IPS-11a (cell line): ENCODE results near the gene GNPTG.

Source experiments
- H3K4me3 ChIP-seq: one replicate; pipeline ENCODE4 v1.5.1; 2013; ENCODE audit warnings: low read depth, low read length, control low read depth

GNPTG gene

GRCh38 chr16:1392826-1393225 is 41.1 kb downstream of the GNPTG start:
- no peak overlapping the region for H3K4me3 ChIP-seq

- H3K4me3 ChIP-seq: no peak overlapping the region
Observed at GRCh38 chr16:1393613-1394176, 42.0 kb downstream of the GNPTG start.

DNA sequence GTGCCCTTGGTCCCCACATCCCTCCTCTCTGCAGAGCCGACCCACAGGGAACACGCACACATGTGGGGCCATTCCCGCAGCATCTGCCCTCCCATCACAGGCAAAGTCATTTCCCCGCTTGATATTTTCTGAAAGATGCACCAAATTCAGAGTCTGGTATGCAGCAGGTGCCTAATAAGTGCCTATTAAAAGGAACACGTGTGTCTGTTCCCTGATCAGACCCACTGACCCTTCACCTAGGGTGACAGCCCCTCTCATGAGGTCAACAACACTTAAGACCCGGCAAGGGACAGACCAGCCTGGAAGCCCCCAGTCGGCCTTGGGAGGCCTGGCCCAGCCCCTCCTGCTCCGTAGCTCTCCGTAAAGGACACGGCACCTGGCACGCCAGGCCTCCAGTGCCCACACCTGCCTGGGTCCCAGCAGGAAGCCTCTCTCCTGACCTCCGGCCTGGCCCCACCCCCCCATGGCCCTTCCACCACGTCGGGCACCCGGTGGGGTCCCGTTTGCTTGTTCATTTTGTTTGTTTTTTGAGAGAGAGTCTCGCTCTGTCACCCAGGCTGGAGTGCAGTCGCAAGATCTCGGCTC is 42.7 kb downstream of the GNPTG start:
- no peak overlapping the region for H3K4me3 ChIP-seq

DNA sequence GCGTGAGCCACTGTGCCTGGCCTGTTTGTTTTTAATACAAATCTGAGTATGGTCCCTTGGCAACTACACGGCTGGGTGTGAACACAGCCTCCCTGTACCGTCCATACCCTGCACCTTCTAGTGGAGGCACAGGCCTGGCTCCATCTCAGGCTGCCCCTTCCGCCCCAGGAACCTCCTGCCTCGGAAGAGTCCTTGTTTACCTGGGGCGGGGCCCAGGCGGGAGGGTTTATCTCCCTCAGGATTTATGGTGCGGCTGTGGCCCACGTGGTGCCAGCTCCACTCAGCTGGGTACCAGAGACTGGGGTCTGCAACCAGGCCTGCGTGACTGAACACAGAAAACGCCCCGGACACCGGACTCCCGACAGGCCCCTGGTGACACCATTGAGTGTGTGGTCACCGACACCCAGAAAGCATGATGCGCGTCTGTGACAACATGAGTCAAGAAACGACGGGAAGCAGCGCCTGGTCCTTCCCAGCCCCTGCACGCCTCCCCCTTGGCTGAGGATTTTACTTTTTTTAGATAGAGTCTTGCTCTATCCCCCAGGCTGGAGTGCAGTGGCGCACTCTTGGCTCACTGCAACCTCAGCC is 43.8 kb downstream of the GNPTG start:
- H3K4me3 ChIP-seq: no peak overlapping the region

- H3K4me3 ChIP-seq: no peak overlapping the region
Observed at GRCh38 chr16:1397779-1398178, 46.0 kb downstream of the GNPTG start.

DNA sequence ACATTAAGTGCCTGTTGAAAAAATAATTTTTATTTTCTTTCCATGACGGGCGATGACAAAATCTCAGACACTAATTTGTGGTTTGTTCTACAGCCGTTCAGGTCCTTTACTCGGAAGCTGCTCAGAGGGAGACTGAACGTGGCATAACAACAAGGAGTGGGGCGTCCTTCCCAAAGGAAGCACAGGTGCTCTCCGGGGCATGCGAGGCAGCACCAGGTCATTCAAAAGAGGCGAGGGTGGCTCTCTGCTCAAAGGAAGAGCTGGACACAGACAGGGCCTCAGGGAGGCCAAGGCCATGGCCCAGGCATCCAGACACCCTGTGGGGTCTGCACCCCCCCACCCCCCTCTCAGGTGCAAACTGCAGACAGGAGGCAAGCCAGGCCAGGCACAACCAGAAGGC is 46.6 kb downstream of the GNPTG start:
- H3K4me3 ChIP-seq: no peak overlapping the region

DNA sequence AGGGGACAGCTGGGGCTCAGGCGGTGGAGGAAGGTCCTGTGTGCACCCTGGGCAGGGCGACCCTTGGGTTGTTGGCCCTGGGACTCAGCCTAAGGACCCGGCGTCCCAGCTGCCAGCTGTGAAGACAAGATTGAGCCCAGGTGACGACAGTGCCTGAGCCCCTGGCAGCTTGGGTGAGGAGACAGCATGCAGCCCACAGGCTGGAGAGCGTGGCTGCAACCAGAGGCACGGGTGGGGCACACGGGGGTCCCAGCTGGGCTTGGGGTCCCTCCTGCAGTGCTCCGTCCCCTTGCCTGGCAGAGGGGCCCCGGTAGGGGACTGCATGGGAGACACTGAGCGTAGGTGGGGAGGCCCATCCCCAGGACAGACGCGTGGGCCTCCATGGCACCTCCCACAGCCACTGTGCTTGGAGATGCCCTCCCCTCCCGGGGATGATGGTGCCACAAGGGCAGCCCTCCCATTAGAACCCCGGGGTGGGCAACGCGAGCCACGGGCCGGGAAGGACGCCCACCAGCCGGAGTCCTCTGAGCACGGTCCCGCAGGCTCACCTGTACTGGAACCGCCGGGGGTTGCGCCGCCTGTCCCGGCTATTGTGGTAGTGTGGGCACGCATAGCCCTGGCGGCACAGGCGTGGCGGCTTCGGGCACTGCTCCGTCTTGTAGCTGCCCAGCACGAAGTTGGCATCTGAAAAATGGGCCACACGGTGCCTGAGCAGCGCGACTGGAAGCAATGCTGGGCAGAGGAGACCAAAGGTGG is 47.3 kb downstream of the GNPTG start:
- H3K4me3 ChIP-seq: no peak overlapping the region

DNA sequence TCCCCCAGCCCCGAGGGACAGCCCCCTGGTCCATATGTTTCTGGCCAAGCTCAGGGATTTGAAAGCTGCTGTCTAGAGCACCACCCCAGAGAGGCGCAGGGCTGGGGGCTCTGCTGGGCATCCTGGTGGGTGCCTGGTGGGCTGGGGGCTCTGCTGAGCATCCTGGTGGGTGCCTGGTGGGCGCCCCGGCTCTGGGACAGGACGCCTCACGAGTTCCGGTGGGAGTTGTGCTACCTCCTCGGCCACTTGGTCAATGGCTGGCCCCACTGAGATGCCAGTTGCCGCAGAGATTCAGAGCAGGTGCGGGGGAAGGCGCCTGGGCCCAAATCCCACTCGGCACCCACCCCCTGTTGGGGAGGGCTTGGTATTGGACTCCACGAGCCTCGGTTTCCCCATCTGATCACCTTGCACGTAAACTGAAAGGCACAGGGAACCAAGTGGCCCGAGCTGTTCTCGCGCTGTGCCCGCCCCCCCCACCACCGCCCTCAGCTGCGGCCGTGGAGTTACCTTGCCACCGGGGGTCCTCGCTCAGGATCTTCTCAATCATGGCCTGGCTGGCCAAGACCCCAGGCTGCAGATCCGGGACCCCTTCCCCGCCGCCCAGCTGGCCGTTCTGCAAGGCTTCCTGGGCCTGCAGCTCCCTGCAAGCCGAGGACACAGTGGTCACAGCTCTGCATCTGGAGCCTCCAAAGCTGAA is 49.5 kb downstream of the GNPTG start:
- no peak overlapping the region for H3K4me3 ChIP-seq

- H3K4me3 ChIP-seq: no peak overlapping the region
Observed at GRCh38 chr16:1401758-1402154, 50.0 kb downstream of the GNPTG start.

- no peak overlapping the region for H3K4me3 ChIP-seq
Observed at GRCh38 chr16:1403036-1403435, 51.3 kb downstream of the GNPTG start.

- no peak overlapping the region for H3K4me3 ChIP-seq
Observed at GRCh38 chr16:1403733-1404132, 52.0 kb downstream of the GNPTG start.

DNA sequence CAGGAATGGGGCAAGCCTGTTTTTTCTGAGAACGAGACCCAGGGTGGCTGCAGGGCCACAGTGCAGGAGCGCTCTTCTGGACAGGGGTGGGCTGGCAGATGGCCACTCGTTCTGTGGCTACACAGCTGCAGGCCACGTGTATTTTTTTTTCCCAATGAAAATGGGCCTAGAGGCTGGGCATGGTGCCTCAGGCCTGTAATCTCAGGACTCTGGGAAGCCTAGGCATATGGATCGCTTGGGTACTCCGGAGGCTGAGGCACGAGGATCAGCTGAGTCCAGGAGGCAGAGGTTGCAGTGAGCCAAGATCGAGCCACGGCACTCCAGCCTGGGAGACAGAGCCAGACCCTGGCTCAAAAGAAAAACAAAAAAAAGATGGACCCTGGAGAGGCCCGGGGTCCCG is 56.0 kb downstream of the GNPTG start:
- H3K4me3 ChIP-seq: no peak overlapping the region

DNA sequence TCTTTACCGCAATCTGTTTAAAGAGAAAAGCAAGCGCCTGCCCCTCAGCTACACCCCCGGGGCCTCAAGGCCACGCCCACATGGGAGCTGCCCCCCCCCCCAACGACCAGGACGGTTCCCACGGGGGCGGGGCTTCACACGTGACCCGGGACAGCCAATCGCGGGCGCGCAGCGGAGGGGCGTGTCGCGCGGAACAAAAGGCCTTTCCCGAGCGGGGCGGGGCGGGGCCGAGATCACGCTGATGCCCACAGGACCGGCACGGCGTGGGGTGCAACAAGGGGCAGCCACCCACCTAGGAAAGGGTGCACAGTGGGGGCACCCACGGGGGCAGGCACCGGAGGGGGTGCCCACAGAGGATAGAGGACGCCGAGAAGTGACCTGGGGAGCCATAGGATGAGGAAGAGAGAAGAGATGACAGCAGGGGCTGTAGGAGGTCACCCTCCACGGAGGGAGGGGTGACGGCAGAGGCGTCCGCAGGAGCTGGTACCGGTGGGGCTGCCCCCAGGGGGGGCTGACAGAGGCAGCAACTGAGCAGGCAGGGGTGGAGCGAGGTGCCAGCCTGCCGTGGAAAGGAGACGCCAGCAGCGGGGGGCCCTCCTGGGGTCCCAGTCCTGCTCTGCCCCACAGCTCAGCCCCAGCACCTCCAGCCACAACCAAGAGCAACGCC is 56.6 kb downstream of the GNPTG start:
- peak overlapping the region; percentile 67 for H3K4me3 ChIP-seq

GRCh38 chr16:1412847-1413246 is 61.1 kb downstream of the GNPTG start:
- no peak overlapping the region for H3K4me3 ChIP-seq
